HG02840 (cell line): ENCODE results near the gene TIMM44.
"Not testable (repeated sequence)": the region's sequence is repeated elsewhere in the genome, so short reads cannot be mapped to it uniquely, and the experiment has no call there.

Source experiments
- ATAC-seq: cut with Tn5 transposase; IDR thresholded peaks from one replicate; pipeline ENCODE4 v1.9.1; 2021; ENCODE audit warnings: mild to moderate bottlenecking, moderate library complexity, moderate number of reproducible peaks; ENCODE audit not compliant: unreplicated experiment, low FRiP score

TIMM44 gene

GRCh38 chr19:7953060-7953459 is 9.6 kb upstream of the TIMM44 start:
- no peak for ATAC-seq

- ATAC-seq, result no peak
Observed at GRCh38 chr19:7947939-7948338, 4.5 kb upstream of the TIMM44 start.

GRCh38 chr19:7944177-7944761 is 803 bp upstream of the TIMM44 start:
- ATAC-seq, result peak; percentile 15

GRCh38 chr19:7942981-7943443 is 454 bp downstream of the TIMM44 start:
- peak; percentile 3 for ATAC-seq

GRCh38 chr19:7941895-7942596 is 1.4 kb downstream of the TIMM44 start:
- no peak for ATAC-seq

GRCh38 chr19:7940841-7941240 is 2.6 kb downstream of the TIMM44 start:
- ATAC-seq, result no peak

- ATAC-seq, result no peak
Observed at GRCh38 chr19:7934766-7935165, 8.7 kb downstream of the TIMM44 start.

GRCh38 chr19:7933828-7934725 is 9.4 kb downstream of the TIMM44 start:
- no peak for ATAC-seq

GRCh38 chr19:7933411-7933810 is 10.1 kb downstream of the TIMM44 start:
- no peak for ATAC-seq

GRCh38 chr19:7932930-7933300 is 10.6 kb downstream of the TIMM44 start:
- ATAC-seq, result no peak

GRCh38 chr19:7932276-7932929 is 11.1 kb downstream of the TIMM44 start:
- ATAC-seq, result no peak

GRCh38 chr19:7931221-7932061 is 12.0 kb downstream of the TIMM44 start:
- ATAC-seq, result no peak

GRCh38 chr19:7930765-7931164 is 12.7 kb downstream of the TIMM44 start:
- no peak for ATAC-seq

- ATAC-seq, result not testable (repeated sequence)
Observed at GRCh38 chr19:7930030-7930429, 13.4 kb downstream of the TIMM44 start.

GRCh38 chr19:7928741-7929701 is 14.4 kb downstream of the TIMM44 start:
- ATAC-seq, result no peak

GRCh38 chr19:7928334-7928706 is 15.1 kb downstream of the TIMM44 start:
- no peak for ATAC-seq

- ATAC-seq, result no peak
Observed at GRCh38 chr19:7927605-7928333, 15.7 kb downstream of the TIMM44 start.
